ENCODE results near the gene DCAF7.

Gene DCAF7

GRCh38 chr17:63621684-63622573 lies 71.7 kb downstream of the DCAF7 start, which contains the start of gene MAP3K3:
Gene MAP3K3, plus strand, starts transcription at chr17:63622417. Its CDS starts 343 bp downstream, at chr17:63622760.
- H3K4me3 ChIP-seq (ENCODE audit: low read depth, low read length), result peak within 1 kb of the TSS; percentile 78
- DNase-seq (ENCODE audit: low read depth), result peak; percentile 100

GRCh38 chr17:63622574-63623390 lies 72.5 kb downstream of the DCAF7 start:
- DNase-seq (ENCODE audit: low read depth), result no peak

GRCh38 chr17:63623786-63624530 lies 73.7 kb downstream of the DCAF7 start:
- peak overlapping the region; percentile 78 for H3K4me3 ChIP-seq (ENCODE audit: low read depth, low read length)
- DNase-seq (ENCODE audit: low read depth), result no peak

More at GRCh38 chr17:63622574-63623390, 72.5 kb downstream of the DCAF7 start:
- H3K4me3 ChIP-seq (ENCODE audit: low read depth, low read length), result peak overlapping the region; percentile 78

GRCh38 chr17:63624531-63624880 lies 74.2 kb downstream of the DCAF7 start:
- no peak for DNase-seq (ENCODE audit: low read depth)
- no peak overlapping the region for H3K4me3 ChIP-seq (ENCODE audit: low read depth, low read length)

GRCh38 chr17:63626551-63627180 lies 76.4 kb downstream of the DCAF7 start:
- no peak for DNase-seq (ENCODE audit: low read depth)
- no peak overlapping the region for H3K4me3 ChIP-seq (ENCODE audit: low read depth, low read length)

GRCh38 chr17:63629627-63630026 lies 79.3 kb downstream of the DCAF7 start:
- DNase-seq (ENCODE audit: low read depth), result no peak
- no peak overlapping the region for H3K4me3 ChIP-seq (ENCODE audit: low read depth, low read length)

- DNase-seq (ENCODE audit: low read depth), result no peak
These were observed 80.8 kb downstream of the DCAF7 start for GRCh38 chr17:63631062-63631461.

GRCh38 chr17:63631626-63632025 lies 81.3 kb downstream of the DCAF7 start:
- no peak for DNase-seq (ENCODE audit: low read depth)
- no peak overlapping the region for H3K4me3 ChIP-seq (ENCODE audit: low read depth, low read length)

More at GRCh38 chr17:63631062-63631461, 80.8 kb downstream of the DCAF7 start:
- no peak overlapping the region for H3K4me3 ChIP-seq (ENCODE audit: low read depth, low read length)

- H3K4me3 ChIP-seq (ENCODE audit: low read depth, low read length), result no peak overlapping the region
- DNase-seq (ENCODE audit: low read depth), result no peak
These were observed 83.5 kb downstream of the DCAF7 start for GRCh38 chr17:63633742-63634141.

GRCh38 chr17:63634163-63634562 lies 83.9 kb downstream of the DCAF7 start:
- DNase-seq (ENCODE audit: low read depth), result no peak
- no peak overlapping the region for H3K4me3 ChIP-seq (ENCODE audit: low read depth, low read length)

- no peak overlapping the region for H3K4me3 ChIP-seq (ENCODE audit: low read depth, low read length)
- DNase-seq (ENCODE audit: low read depth), result no peak
These were observed 84.5 kb downstream of the DCAF7 start for GRCh38 chr17:63634816-63635215.

- DNase-seq (ENCODE audit: low read depth), result no peak
- H3K4me3 ChIP-seq (ENCODE audit: low read depth, low read length), result no peak overlapping the region
These were observed 85.0 kb downstream of the DCAF7 start for GRCh38 chr17:63635290-63635689.

GRCh38 chr17:63635787-63636186 lies 85.5 kb downstream of the DCAF7 start:
- DNase-seq (ENCODE audit: low read depth), result no peak
- no peak overlapping the region for H3K4me3 ChIP-seq (ENCODE audit: low read depth, low read length)

GRCh38 chr17:63639125-63639524 lies 88.8 kb downstream of the DCAF7 start:
- no peak overlapping the region for H3K4me3 ChIP-seq (ENCODE audit: low read depth, low read length)
- no peak for DNase-seq (ENCODE audit: low read depth)

- no peak for DNase-seq (ENCODE audit: low read depth)
- H3K4me3 ChIP-seq (ENCODE audit: low read depth, low read length), result no peak overlapping the region
These were observed 89.8 kb downstream of the DCAF7 start for GRCh38 chr17:63640038-63640437.

GRCh38 chr17:63641692-63642448 lies 91.6 kb downstream of the DCAF7 start:
- DNase-seq (ENCODE audit: low read depth), result no peak
- no peak overlapping the region for H3K4me3 ChIP-seq (ENCODE audit: low read depth, low read length)

Measured in skeletal muscle cell (primary cell).